ENCODE data around the gene MEIS2. TPM values are rescaled to one million over a fixed set of nuclear protein-coding genes. Genes with fewer than 3 reads are reported as not detected.
A peak's percentile ranks its signal among the peaks of the same experiment; 100 is the strongest.

Gene MEIS2
- total RNA-seq, 1 donor from 2014 or later = 17.3 TPM

- peak in 1 of 2 donors; percentile 58 for DNase-seq (ENCODE audit: low read depth in 2 of 2)
Measured at GRCh38 chr15:36938131-36938530, 162.2 kb downstream of the MEIS2 start.

- DNase-seq (ENCODE audit: low read depth in 2 of 2) = no peak
Measured at GRCh38 chr15:36936613-36937012, 163.7 kb downstream of the MEIS2 start.

GRCh38 chr15:36933255-36933990 lies 166.9 kb downstream of the MEIS2 start:
- DNase-seq (ENCODE audit: low read depth in 2 of 2) = no peak

- no peak for DNase-seq (ENCODE audit: low read depth in 2 of 2)
Measured at GRCh38 chr15:36932070-36932469, 168.3 kb downstream of the MEIS2 start.

GRCh38 chr15:36931434-36931833 lies 168.9 kb downstream of the MEIS2 start:
- no peak for DNase-seq (ENCODE audit: low read depth in 2 of 2)

- no peak for DNase-seq (ENCODE audit: low read depth in 2 of 2)
Measured at GRCh38 chr15:36926427-36926825, 173.9 kb downstream of the MEIS2 start.

GRCh38 chr15:36925653-36926426 lies 174.5 kb downstream of the MEIS2 start:
- no peak for DNase-seq (ENCODE audit: low read depth in 2 of 2)

- no peak for DNase-seq (ENCODE audit: low read depth in 2 of 2)
Measured at GRCh38 chr15:36925049-36925448, 175.3 kb downstream of the MEIS2 start.

- peak in 1 of 2 donors; percentile 14 for DNase-seq (ENCODE audit: low read depth in 2 of 2)
Measured at GRCh38 chr15:36924034-36924433, 176.3 kb downstream of the MEIS2 start.

GRCh38 chr15:36921484-36922091 lies 178.8 kb downstream of the MEIS2 start:
- peak in 1 of 2 donors; percentile 43 for DNase-seq (ENCODE audit: low read depth in 2 of 2)

- peak in 1 of 2 donors; percentile 50 for DNase-seq (ENCODE audit: low read depth in 2 of 2)
Measured at GRCh38 chr15:36917411-36918267, 182.7 kb downstream of the MEIS2 start.

- DNase-seq (ENCODE audit: low read depth in 2 of 2) = no peak
Measured at GRCh38 chr15:36914960-36915808, 185.2 kb downstream of the MEIS2 start.

- DNase-seq (ENCODE audit: low read depth in 2 of 2) = no peak
Measured at GRCh38 chr15:36914466-36914865, 185.9 kb downstream of the MEIS2 start.

- no peak for DNase-seq (ENCODE audit: low read depth in 2 of 2)
Measured at GRCh38 chr15:36912311-36912712, 188.0 kb downstream of the MEIS2 start.

GRCh38 chr15:36911322-36911944 lies 188.9 kb downstream of the MEIS2 start:
- DNase-seq (ENCODE audit: low read depth in 2 of 2) = peak; percentile 11 to 81

- no peak for DNase-seq (ENCODE audit: low read depth in 2 of 2)
Measured at GRCh38 chr15:36908991-36909390, 191.4 kb downstream of the MEIS2 start.

GRCh38 chr15:36907295-36907694 lies 193.1 kb downstream of the MEIS2 start:
- no peak for DNase-seq (ENCODE audit: low read depth in 2 of 2)

- peak in 1 of 2 donors; percentile 42 for DNase-seq (ENCODE audit: low read depth in 2 of 2)
Measured at GRCh38 chr15:36905908-36906307, 194.4 kb downstream of the MEIS2 start.

GRCh38 chr15:36904715-36905114 lies 195.6 kb downstream of the MEIS2 start:
- DNase-seq (ENCODE audit: low read depth in 2 of 2) = no peak
